Liver (tissue), 3 donors: ENCODE measurements around the gene CEP295NL.

Experiments used
- CTCF ChIP-seq: fragments of 150-350 bp; IDR thresholded peaks from 2 replicates; pipeline ENCODE4 v1.5.1; 2017; ENCODE audit warnings: improper control_type of control experiment, low read depth, low read length; ENCODE audit not compliant: missing input control
- EGR1 ChIP-seq, 2 donors: IDR thresholded peaks; 2 replicates each; pipeline ENCODE4 v1.6.1; 2016 to 2018; ENCODE audit warnings: antibody characterized with exemption in 2 of 2, low read depth in 2 of 2
- GABPA ChIP-seq, 2 donors: IDR thresholded peaks in 1 of 2; conservative IDR thresholded peaks in 1 of 2; 2 replicates each; pipeline ENCODE4 v1.6.1; 2016; ENCODE audit warnings: antibody characterized with exemption in 2 of 2, mild to moderate bottlenecking in 1 of 2, moderate library complexity in 1 of 2
- HNF4A ChIP-seq, 2 donors: conservative IDR thresholded peaks; 2 replicates each; pipeline ENCODE4 v1.6.1; 2016; ENCODE audit warnings: antibody characterized with exemption in 2 of 2, mild to moderate bottlenecking in 2 of 2
- MAX ChIP-seq: IDR thresholded peaks from 2 replicates; pipeline ENCODE4 v1.6.1; 2016; ENCODE audit warnings: antibody characterized with exemption
- NR2F2 ChIP-seq: IDR thresholded peaks from 2 replicates; pipeline ENCODE4 v1.6.1; 2016; ENCODE audit warnings: antibody characterized with exemption
- RAD21 ChIP-seq, 2 donors: IDR thresholded peaks; 2 replicates each; pipeline ENCODE4 v1.6.1; 2016; ENCODE audit warnings: antibody characterized with exemption in 2 of 2, mild to moderate bottlenecking in 2 of 2
- RXRA ChIP-seq, 2 donors: IDR thresholded peaks; 2 replicates each; pipeline ENCODE4 v1.6.1; 2017 to 2018; ENCODE audit warnings: antibody characterized with exemption in 2 of 2, mild to moderate bottlenecking in 1 of 2
- SP1 ChIP-seq: IDR thresholded peaks from 2 replicates; pipeline ENCODE4 v1.6.1; 2018; ENCODE audit warnings: antibody characterized with exemption, mild to moderate bottlenecking
- TAF1 ChIP-seq: conservative IDR thresholded peaks from 2 replicates; pipeline ENCODE4 v1.6.1; 2016; ENCODE audit warnings: antibody characterized with exemption, mild to moderate bottlenecking
- YY1 ChIP-seq: IDR thresholded peaks from 2 replicates; pipeline ENCODE4 v1.6.1; 2016; ENCODE audit warnings: antibody characterized with exemption, mild to moderate bottlenecking
- ZBTB33 ChIP-seq: IDR thresholded peaks from 2 replicates; pipeline ENCODE4 v1.6.1; 2016; ENCODE audit warnings: antibody characterized with exemption
- TF ChIP-seq, protein P1 (sequence below): IDR thresholded peaks from 2 replicates; pipeline ENCODE4 v1.6.1; 2016; ENCODE audit warnings: antibody characterized with exemption, mild to moderate bottlenecking
- donor health status: healthy.
- donor health status: healthy.

- TF ChIP-seq RXRA (IDR thresholded peaks at IDR 0.05) = no peak
- TF ChIP-seq TAF1 = no peak
- no peak for TF ChIP-seq CTCF
- TF ChIP-seq RAD21 (IDR thresholded peaks at IDR 0.05) = no peak
- no peak for TF ChIP-seq YY1
- no peak for TF ChIP-seq ZBTB33
- TF ChIP-seq, protein P1, sequence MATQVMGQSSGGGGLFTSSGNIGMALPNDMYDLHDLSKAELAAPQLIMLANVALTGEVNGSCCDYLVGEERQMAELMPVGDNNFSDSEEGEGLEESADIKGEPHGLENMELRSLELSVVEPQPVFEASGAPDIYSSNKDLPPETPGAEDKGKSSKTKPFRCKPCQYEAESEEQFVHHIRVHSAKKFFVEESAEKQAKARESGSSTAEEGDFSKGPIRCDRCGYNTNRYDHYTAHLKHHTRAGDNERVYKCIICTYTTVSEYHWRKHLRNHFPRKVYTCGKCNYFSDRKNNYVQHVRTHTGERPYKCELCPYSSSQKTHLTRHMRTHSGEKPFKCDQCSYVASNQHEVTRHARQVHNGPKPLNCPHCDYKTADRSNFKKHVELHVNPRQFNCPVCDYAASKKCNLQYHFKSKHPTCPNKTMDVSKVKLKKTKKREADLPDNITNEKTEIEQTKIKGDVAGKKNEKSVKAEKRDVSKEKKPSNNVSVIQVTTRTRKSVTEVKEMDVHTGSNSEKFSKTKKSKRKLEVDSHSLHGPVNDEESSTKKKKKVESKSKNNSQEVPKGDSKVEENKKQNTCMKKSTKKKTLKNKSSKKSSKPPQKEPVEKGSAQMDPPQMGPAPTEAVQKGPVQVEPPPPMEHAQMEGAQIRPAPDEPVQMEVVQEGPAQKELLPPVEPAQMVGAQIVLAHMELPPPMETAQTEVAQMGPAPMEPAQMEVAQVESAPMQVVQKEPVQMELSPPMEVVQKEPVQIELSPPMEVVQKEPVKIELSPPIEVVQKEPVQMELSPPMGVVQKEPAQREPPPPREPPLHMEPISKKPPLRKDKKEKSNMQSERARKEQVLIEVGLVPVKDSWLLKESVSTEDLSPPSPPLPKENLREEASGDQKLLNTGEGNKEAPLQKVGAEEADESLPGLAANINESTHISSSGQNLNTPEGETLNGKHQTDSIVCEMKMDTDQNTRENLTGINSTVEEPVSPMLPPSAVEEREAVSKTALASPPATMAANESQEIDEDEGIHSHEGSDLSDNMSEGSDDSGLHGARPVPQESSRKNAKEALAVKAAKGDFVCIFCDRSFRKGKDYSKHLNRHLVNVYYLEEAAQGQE = no peak
- no peak for TF ChIP-seq SP1
- TF ChIP-seq HNF4A (conservative IDR thresholded peaks at IDR 0.05) = no peak
- TF ChIP-seq MAX = no peak
- TF ChIP-seq GABPA (IDR thresholded peaks at IDR 0.05 in 1 of 2, conservative IDR thresholded peaks at IDR 0.05 in 1 of 2) = no peak
- no peak for TF ChIP-seq NR2F2
- no peak for TF ChIP-seq EGR1 (IDR thresholded peaks at IDR 0.05; ENCODE audit: low read depth in 2 of 2)
Measured at GRCh38 chr17:78855561-78856165, 47.3 kb downstream of the CEP295NL start.
